HG03457 (cell line): ENCODE data around the gene PCSK7.
A peak's percentile ranks its signal among the peaks of the same experiment; 100 is the strongest.
"Not testable (repeated sequence)": the region's sequence is repeated elsewhere in the genome, so short reads cannot be mapped to it uniquely, and the experiment has no call there.

Experiments
- ATAC-seq: cut with Tn5 transposase; IDR thresholded peaks from one replicate; pipeline ENCODE4 v1.9.1; 2021; ENCODE audit warnings: moderate number of reproducible peaks; ENCODE audit not compliant: unreplicated experiment

Gene PCSK7

GRCh38 chr11:117231842-117232091 is at the start of gene PCSK7:
PCSK7 (minus strand) TSS chr11:117232073; CDS start chr11:117229844, 2,229 bp downstream.
- no peak for ATAC-seq

GRCh38 chr11:117281159-117281558 is 49.3 kb upstream of the PCSK7 start:
- ATAC-seq, result no peak

- ATAC-seq, result no peak
These were observed 48.0 kb upstream of the PCSK7 start for GRCh38 chr11:117279711-117280376.

GRCh38 chr11:117278347-117278746 is 46.5 kb upstream of the PCSK7 start:
- ATAC-seq, result no peak

GRCh38 chr11:117273550-117274289 is 41.8 kb upstream of the PCSK7 start:
- ATAC-seq, result no peak

- not testable (repeated sequence) for ATAC-seq
These were observed 40.3 kb upstream of the PCSK7 start for GRCh38 chr11:117272175-117272574.

GRCh38 chr11:117271208-117271607 is 39.3 kb upstream of the PCSK7 start:
- ATAC-seq, result no peak

GRCh38 chr11:117269856-117270255 is 38.0 kb upstream of the PCSK7 start:
- no peak for ATAC-seq

- ATAC-seq, result no peak
These were observed 33.9 kb upstream of the PCSK7 start for GRCh38 chr11:117265745-117266144.

- ATAC-seq, result not testable (repeated sequence)
These were observed 32.9 kb upstream of the PCSK7 start for GRCh38 chr11:117264624-117265323.

GRCh38 chr11:117259417-117259816 is 27.5 kb upstream of the PCSK7 start:
- ATAC-seq, result no peak

- ATAC-seq, result no peak
These were observed 26.7 kb upstream of the PCSK7 start for GRCh38 chr11:117258576-117258975.

GRCh38 chr11:117256573-117256972 is 24.7 kb upstream of the PCSK7 start:
- ATAC-seq, result no peak

- no peak for ATAC-seq
These were observed 24.1 kb upstream of the PCSK7 start for GRCh38 chr11:117255966-117256365.

- ATAC-seq, result no peak
These were observed 19.6 kb upstream of the PCSK7 start for GRCh38 chr11:117251506-117251905.

- ATAC-seq, result no peak
These were observed 17.7 kb upstream of the PCSK7 start for GRCh38 chr11:117249571-117249970.

- ATAC-seq, result no peak
These were observed 16.5 kb upstream of the PCSK7 start for GRCh38 chr11:117248341-117248740.

GRCh38 chr11:117239295-117239694 is 7.4 kb upstream of the PCSK7 start:
- ATAC-seq, result no peak

- ATAC-seq, result no peak
These were observed 6.3 kb upstream of the PCSK7 start for GRCh38 chr11:117238221-117238620.

GRCh38 chr11:117232911-117233409 is 1.1 kb upstream of the PCSK7 start:
- no peak for ATAC-seq

- ATAC-seq, result peak; percentile 46
These were observed 412 bp upstream of the PCSK7 start, which contains the start of gene RNF214 for GRCh38 chr11:117232092-117232878. RNF214 (plus strand) TSS chr11:117232671; CDS start chr11:117234273, 1,602 bp downstream.
